ENCODE results near the gene PIWIL4. TPM values are rescaled to one million over a fixed set of nuclear protein-coding genes. Genes with fewer than 3 reads are reported as not detected.

The PIWIL4 gene
- total RNA-seq, 1 donor from 2014 or later = 0.80 TPM

- no peak for ATAC-seq
Observed at GRCh38 chr11:94666792-94667721, 99.9 kb downstream of the PIWIL4 start.

- ATAC-seq = no peak
Observed at GRCh38 chr11:94668212-94668793, 101.1 kb downstream of the PIWIL4 start.

GRCh38 chr11:94669023-94669422, 101.9 kb downstream of the PIWIL4 start:
- no peak for ATAC-seq

Other genes starting within 250 kb of the PIWIL4 start
- gene GPR83, start 165.9 kb upstream of the PIWIL4 start, total RNA-seq = not detected
- 13.3 TPM for gene MRE11, start 73.5 kb upstream of the PIWIL4 start, total RNA-seq
- gene ANKRD49, start 73.4 kb upstream of the PIWIL4 start, total RNA-seq = 7.0 TPM
- not detected for gene C11orf97, start 54.9 kb upstream of the PIWIL4 start, total RNA-seq
- 1.4 TPM for gene FUT4, start 23.4 kb upstream of the PIWIL4 start, total RNA-seq
- 52.4 TPM for gene AMOTL1, start 201.0 kb downstream of the PIWIL4 start, total RNA-seq